ENCODE results near the gene IL1RN. TPM values are rescaled to one million over a fixed set of nuclear protein-coding genes. Genes with fewer than 3 reads are reported as not detected.

Gene IL1RN
- total RNA-seq, 4 donors from 2014 or later, result 0.51 to 0.91 TPM; not detected in 2

- H3K4me3 ChIP-seq, result no peak overlapping the region
- TF ChIP-seq CTCF (IDR thresholded peaks at IDR 0.05 in 4 of 5, conservative IDR thresholded peaks at IDR 0.05 in 1 of 5), result no peak
- TF ChIP-seq POLR2A (IDR thresholded peaks at IDR 0.05), result no peak
- H3K4me1 ChIP-seq, result no peaks in the 10 kb centered on the region
- H3K27me3 ChIP-seq, result no peaks in the 10 kb centered on the region
- no peaks in the 10 kb centered on the region for H3K36me3 ChIP-seq
- DNase-seq (no peak), ATAC-seq (no peak)
- intact Hi-C loops (cut with DNase I; ENCODE audit: low total_unique reads), result no loop called here
- in situ Hi-C loops (cut with MboI; ENCODE audit: low sequenced_read_pairs in 4 of 4), result no loop called here
- H3K9me3 ChIP-seq, result no peaks in the 10 kb centered on the region
- H3K27ac ChIP-seq, result no peak overlapping the region
These were observed 54.1 kb downstream of the IL1RN start for GRCh38 chr2:113181258-113182051.

- H3K27ac ChIP-seq, result no peak overlapping the region
- no peaks in the 10 kb centered on the region for H3K4me1 ChIP-seq
- H3K9me3 ChIP-seq, result no peaks in the 10 kb centered on the region
- intact Hi-C loops (cut with DNase I; ENCODE audit: low total_unique reads) (no loop called here), in situ Hi-C loops (cut with MboI; ENCODE audit: low sequenced_read_pairs in 4 of 4) (no loop called here)
- H3K27me3 ChIP-seq, result no peaks in the 10 kb centered on the region
- H3K36me3 ChIP-seq, result no peaks in the 10 kb centered on the region
- ATAC-seq, result no peak
- no peak overlapping the region for H3K4me3 ChIP-seq
- TF ChIP-seq POLR2A (IDR thresholded peaks at IDR 0.05) (no peak), CTCF (IDR thresholded peaks at IDR 0.05 in 4 of 5, conservative IDR thresholded peaks at IDR 0.05 in 1 of 5) (no peak)
- DNase-seq, result no peak
These were observed 55.3 kb downstream of the IL1RN start for GRCh38 chr2:113182471-113183260.

- intact Hi-C loops (cut with DNase I; ENCODE audit: low total_unique reads), result no loop called here
- Histone ChIP-seq H3K4me3 (no peak overlapping the region), H3K4me1 (no peaks in the 10 kb centered on the region), H3K27ac (no peak overlapping the region), H3K9me3 (no peaks in the 10 kb centered on the region), H3K36me3 (no peaks in the 10 kb centered on the region), H3K27me3 (no peaks in the 10 kb centered on the region)
- TF ChIP-seq POLR2A (IDR thresholded peaks at IDR 0.05) (no peak), CTCF (IDR thresholded peaks at IDR 0.05 in 4 of 5, conservative IDR thresholded peaks at IDR 0.05 in 1 of 5) (no peak)
- ATAC-seq, result no peak
- DNase-seq, result no peak
- in situ Hi-C loops (cut with MboI; ENCODE audit: low sequenced_read_pairs in 4 of 4), result no loop called here
These were observed 55.9 kb downstream of the IL1RN start for GRCh38 chr2:113183264-113183663.

Other genes starting within 250 kb of the IL1RN start
- not detected for gene IL37, start 216.4 kb upstream of the IL1RN start, total RNA-seq
- gene IL36G, start 149.6 kb upstream of the IL1RN start, total RNA-seq, result not detected
- gene IL36A, start 122.1 kb upstream of the IL1RN start, total RNA-seq, result not detected
- not detected for gene IL36B, start 74.7 kb upstream of the IL1RN start, total RNA-seq
- gene IL36RN, start 68.4 kb upstream of the IL1RN start, total RNA-seq, result not detected
- gene IL1F10, start 59.6 kb upstream of the IL1RN start, total RNA-seq, result not detected
- gene PSD4, start 46.4 kb downstream of the IL1RN start, total RNA-seq, result 1 to 10 TPM in 3 of 4 donors, under 1 TPM in 1; 0.32 to 1.3 (median 1.2) TPM
- gene PAX8, start 151.3 kb downstream of the IL1RN start, total RNA-seq, result 1 to 10 TPM in 3 of 4 donors, under 1 TPM in 1; 0.27 to 8.7 (median 2.1) TPM